Neural cell (in vitro differentiated cells): ENCODE measurements around the gene SULT4A1.

Experiments
- CTCF ChIP-seq: fragments of 450-650 bp; IDR thresholded peaks from 2 replicates; pipeline ENCODE4 v1.5.1; 2014; ENCODE audit warnings: antibody characterized with exemption, mild to moderate bottlenecking, moderate library complexity; ENCODE audit not compliant: poor library complexity, severe bottlenecking
- EZH2 ChIP-seq: fragments of 200-600, 300-800 bp; shearing (Covaris generic), sonication (generic); IDR thresholded peaks from 2 replicates; pipeline ENCODE4 v1.6.1; 2014; ENCODE audit warnings: antibody characterized with exemption, low read length, borderline replicate concordance, mild to moderate bottlenecking; ENCODE audit not compliant: insufficient read depth, poor library complexity, severe bottlenecking
- MXI1 ChIP-seq: fragments of 450-650 bp; conservative IDR thresholded peaks from 2 replicates; pipeline ENCODE4 v1.6.1; 2014; ENCODE audit warnings: antibody characterized with exemption, mild to moderate bottlenecking; ENCODE audit not compliant: poor library complexity, severe bottlenecking
- POLR2AphosphoS5 ChIP-seq: IDR thresholded peaks from 2 replicates; pipeline ENCODE4 v1.6.1; 2012
- REST ChIP-seq: IDR thresholded peaks from 2 replicates; pipeline ENCODE4 v1.6.1; 2012; ENCODE audit warnings: borderline replicate concordance
- TAF1 ChIP-seq: IDR thresholded peaks from 2 replicates; pipeline ENCODE4 v1.6.1; 2012; ENCODE audit warnings: low read depth

DNA sequence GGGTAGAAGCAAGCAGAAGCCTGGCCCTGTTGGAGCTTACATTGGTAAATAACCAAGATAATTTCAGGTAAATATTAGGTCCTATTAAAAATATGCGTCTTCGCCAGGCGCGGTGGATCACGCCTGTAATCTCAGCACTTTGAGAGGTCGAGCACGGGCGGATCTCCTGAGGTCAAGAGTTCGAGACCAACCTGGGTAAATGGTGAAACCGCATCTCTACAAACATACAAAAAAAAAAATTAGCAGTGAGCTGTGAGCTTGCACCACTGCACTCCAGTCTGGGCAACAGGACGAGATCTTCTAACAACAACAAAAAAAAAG, 529 bp upstream of the SULT4A1 start:
- TF ChIP-seq EZH2 (no peak), CTCF (no peak), POLR2AphosphoS5 (no peak), TAF1 (no peak), MXI1 (peak; percentile 6), REST (no peak)
